Type B pancreatic cell (in vitro differentiated cells): ENCODE results near the gene HDHD5. TPM values are rescaled to one million over a fixed set of nuclear protein-coding genes. Genes with fewer than 3 reads are reported as not detected.

ENCODE experiments used
- DNase-seq: peaks from one replicate; pipeline ENCODE4 v3.0.0; 2021; ENCODE audit warnings: mixed read lengths; ENCODE audit not compliant: unreplicated experiment; ENCODE audit errors: extremely low spot score
- H3K27ac Mint-ChIP-seq: 2 replicates; pipeline ENCODE4 v1.8.0; 2021; ENCODE audit warnings: mild to moderate bottlenecking, mixed read lengths
- H3K27me3 Mint-ChIP-seq: 2 replicates; pipeline ENCODE4 v1.8.0; 2021; ENCODE audit warnings: mixed read lengths
- H3K36me3 Mint-ChIP-seq: 2 replicates; pipeline ENCODE4 v1.8.0; 2021; ENCODE audit warnings: mixed read lengths
- H3K4me1 Mint-ChIP-seq: one replicate; pipeline ENCODE4 v1.8.0; 2021; ENCODE audit warnings: mixed read lengths; ENCODE audit not compliant: unreplicated experiment
- H3K4me3 Mint-ChIP-seq: 2 replicates; pipeline ENCODE4 v1.8.0; 2021; ENCODE audit warnings: mild to moderate bottlenecking, mixed read lengths
- H3K9me3 Mint-ChIP-seq: 2 replicates; pipeline ENCODE4 v1.8.0; 2021; ENCODE audit warnings: mixed read lengths
- total RNA-seq: library from RNA; stranded (reverse); gene quantifications from 2 replicates; pipeline ENCODE4 v1.2.1, GENCODE V29; 2021; ENCODE audit warnings: low replicate concordance
- TF ChIP-seq, protein P1 (sequence below): fragments of 200-600 bp; sonication (generic); conservative IDR thresholded peaks from 2 replicates; pipeline ENCODE4 v1.5.0; 2021; ENCODE audit warnings: antibody characterized with exemption, mild to moderate bottlenecking

HDHD5 gene
- total RNA-seq, 1 donor from 2014 or later = 40.1 TPM

DNA sequence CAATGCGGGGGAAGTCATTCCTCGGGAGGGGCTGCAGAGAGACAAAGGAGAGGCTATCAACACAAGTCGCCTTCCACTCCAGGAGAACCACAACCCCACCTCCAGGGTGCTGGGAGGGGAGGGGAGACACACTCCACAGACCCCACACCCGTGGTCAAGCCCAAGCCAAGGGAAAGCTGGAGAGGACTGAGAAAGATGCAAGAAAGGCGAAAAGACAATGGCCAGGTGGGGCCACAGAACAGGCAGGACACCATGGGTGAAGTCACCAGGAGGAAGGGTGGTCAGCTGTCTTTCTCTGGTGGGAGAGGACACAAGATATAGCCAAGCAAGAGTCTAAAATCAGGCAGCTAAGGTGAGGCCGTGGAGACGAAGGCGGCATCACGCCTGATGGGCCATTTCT lies 16.0 kb downstream of the HDHD5 start:
- H3K4me3 Mint-ChIP-seq = no peak overlapping the region
- TF ChIP-seq, protein P1, sequence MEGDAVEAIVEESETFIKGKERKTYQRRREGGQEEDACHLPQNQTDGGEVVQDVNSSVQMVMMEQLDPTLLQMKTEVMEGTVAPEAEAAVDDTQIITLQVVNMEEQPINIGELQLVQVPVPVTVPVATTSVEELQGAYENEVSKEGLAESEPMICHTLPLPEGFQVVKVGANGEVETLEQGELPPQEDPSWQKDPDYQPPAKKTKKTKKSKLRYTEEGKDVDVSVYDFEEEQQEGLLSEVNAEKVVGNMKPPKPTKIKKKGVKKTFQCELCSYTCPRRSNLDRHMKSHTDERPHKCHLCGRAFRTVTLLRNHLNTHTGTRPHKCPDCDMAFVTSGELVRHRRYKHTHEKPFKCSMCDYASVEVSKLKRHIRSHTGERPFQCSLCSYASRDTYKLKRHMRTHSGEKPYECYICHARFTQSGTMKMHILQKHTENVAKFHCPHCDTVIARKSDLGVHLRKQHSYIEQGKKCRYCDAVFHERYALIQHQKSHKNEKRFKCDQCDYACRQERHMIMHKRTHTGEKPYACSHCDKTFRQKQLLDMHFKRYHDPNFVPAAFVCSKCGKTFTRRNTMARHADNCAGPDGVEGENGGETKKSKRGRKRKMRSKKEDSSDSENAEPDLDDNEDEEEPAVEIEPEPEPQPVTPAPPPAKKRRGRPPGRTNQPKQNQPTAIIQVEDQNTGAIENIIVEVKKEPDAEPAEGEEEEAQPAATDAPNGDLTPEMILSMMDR = no peak
- H3K27ac Mint-ChIP-seq = no peak overlapping the region
- H3K36me3 Mint-ChIP-seq = peaks cover 13% of the 10 kb centered on the region
- H3K4me1 Mint-ChIP-seq = no peaks in the 10 kb centered on the region
- DNase-seq = no peak
- no peaks in the 10 kb centered on the region for H3K9me3 Mint-ChIP-seq
- no peaks in the 10 kb centered on the region for H3K27me3 Mint-ChIP-seq

DNA sequence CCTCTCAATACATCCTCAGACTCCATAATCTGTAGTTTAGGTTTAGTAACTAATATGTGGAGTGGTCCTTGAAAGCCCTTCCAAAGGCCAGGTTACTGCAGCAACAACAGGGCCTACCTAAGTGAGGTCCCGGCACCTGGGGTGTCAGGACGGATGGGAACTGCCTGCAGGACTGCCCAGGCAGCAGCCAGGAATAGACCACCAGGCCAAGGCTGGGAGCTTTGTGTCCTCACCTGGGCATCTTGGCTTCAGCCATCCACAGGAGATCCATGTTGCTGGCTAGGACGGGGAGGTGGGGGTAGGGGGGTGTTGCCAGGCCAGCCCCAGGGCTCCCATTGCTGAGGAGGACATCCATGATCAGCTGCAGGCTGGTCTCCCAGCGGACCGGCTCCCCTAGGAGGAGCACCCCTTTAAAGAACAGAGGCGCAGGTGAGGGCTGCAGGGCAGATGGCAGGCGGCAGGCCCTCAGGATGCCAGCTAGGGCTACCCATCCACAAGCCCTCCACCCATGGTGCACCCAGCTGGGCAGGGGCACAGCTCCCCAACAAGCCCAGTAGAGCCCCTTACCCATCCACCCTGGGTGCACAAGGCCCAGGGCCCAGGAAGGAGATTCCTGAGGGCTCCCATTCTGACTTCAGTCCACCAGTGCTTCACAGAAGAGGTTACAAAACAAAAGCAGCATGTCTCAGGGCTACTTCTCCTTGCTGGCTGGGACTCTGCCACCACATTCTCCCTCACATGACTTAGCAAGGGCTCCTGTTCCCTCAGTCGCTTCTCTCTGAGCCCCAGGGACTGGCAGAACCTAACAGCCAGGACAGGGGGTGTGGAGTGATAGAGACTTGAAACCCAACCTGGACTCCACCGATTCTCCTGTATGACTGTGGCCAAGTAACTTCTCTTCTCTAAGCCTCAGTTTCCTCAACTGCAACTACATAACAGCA lies 18.0 kb downstream of the HDHD5 start:
- Mint-ChIP-seq H3K4me1 (no peaks in the 10 kb centered on the region), H3K9me3 (no peaks in the 10 kb centered on the region), H3K27me3 (no peaks in the 10 kb centered on the region), H3K4me3 (no peak overlapping the region), H3K36me3 (peaks cover 8% of the 10 kb centered on the region), H3K27ac (no peak overlapping the region)
- TF ChIP-seq, protein P1 = no peak
- no peak for DNase-seq

DNA sequence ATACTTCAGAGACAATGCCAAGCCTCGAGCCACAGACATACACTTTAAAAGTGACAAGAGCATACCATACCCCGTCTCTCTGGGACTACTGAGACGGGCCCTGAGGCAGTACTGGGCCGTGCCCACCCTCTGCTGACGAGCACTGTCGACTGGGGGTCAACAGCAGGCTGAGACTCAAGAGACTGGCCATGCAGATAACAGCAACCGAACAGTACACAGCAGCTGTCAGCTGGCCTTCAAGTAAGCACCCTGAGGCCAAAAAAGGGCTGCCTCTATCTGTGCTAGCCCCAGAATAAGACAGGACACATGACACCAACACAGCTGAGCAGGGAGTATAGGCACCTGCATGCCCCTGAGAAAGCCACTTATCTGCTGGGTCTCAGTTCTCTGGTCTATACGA lies 19.1 kb downstream of the HDHD5 start:
- H3K27me3 Mint-ChIP-seq = no peaks in the 10 kb centered on the region
- no peaks in the 10 kb centered on the region for H3K9me3 Mint-ChIP-seq
- no peak overlapping the region for H3K4me3 Mint-ChIP-seq
- H3K36me3 Mint-ChIP-seq = peaks cover 8% of the 10 kb centered on the region
- no peak overlapping the region for H3K27ac Mint-ChIP-seq
- no peak for DNase-seq
- H3K4me1 Mint-ChIP-seq = no peaks in the 10 kb centered on the region
- TF ChIP-seq, protein P1 = no peak

DNA sequence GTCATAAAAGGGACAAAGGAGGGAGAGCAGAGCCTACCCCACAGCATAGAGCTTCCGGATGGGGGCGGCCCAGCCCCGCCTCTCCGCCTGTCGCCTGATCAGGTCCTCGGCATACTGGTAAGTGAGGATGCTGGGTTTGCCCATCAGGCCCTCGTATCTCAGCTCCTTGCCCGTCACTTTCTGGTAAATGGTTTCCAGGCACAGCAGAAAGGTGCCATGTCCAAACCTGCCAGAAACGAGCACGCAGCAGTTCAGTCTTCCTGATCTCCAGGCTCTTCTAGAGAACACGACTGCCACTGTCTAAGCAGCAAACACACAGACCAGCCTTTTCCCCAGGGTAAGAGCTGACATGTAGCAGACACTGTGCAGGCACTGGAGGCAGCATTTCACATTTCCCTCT lies 20.6 kb downstream of the HDHD5 start:
- Mint-ChIP-seq H3K9me3 (no peaks in the 10 kb centered on the region), H3K27me3 (no peaks in the 10 kb centered on the region), H3K4me3 (no peak overlapping the region), H3K27ac (peak overlapping the region; percentile 7), H3K36me3 (peaks cover 10% of the 10 kb centered on the region), H3K4me1 (no peaks in the 10 kb centered on the region)
- TF ChIP-seq, protein P1 = no peak
- DNase-seq = no peak

DNA sequence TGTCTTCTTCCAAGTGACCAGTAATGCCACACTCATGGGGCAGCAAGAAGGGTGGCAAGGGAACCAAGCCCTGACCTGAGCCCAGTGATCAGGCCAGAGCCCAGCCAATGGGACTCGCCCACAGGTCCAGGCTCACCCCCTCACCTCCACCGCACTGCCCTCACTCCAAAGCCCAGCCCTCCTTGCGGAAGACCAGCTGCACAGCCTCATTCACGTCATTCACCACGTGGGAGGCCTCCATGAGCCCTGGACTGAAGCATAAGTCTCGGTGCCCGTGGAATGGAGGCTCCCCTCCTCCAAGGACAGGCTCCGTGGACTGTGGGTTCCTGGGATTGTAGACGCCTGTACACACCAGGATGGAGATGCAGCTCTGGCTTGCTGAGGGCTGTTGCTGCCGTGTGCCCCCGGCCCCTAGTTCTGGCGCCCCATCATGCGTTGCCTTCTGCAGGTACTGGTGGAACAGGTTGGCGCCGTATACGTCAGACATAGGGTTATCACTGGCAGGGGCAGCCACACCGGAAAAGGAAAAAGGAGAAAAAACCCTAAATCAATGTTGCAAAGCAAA lies 21.1 kb downstream of the HDHD5 start:
- H3K4me1 Mint-ChIP-seq = no peaks in the 10 kb centered on the region
- no peaks in the 10 kb centered on the region for H3K9me3 Mint-ChIP-seq
- H3K4me3 Mint-ChIP-seq = no peak overlapping the region
- no peaks in the 10 kb centered on the region for H3K27me3 Mint-ChIP-seq
- H3K36me3 Mint-ChIP-seq = peaks cover 10% of the 10 kb centered on the region
- TF ChIP-seq, protein P1 = no peak
- no peak overlapping the region for H3K27ac Mint-ChIP-seq
- DNase-seq = no peak
